ENCODE data around the gene GPR15.

GPR15 gene

GRCh38 chr3:98567666-98568270 lies 36.0 kb downstream of the GPR15 start:
- H3K79me2 ChIP-seq = no peaks in the 10 kb centered on the region
- H3K4me3 ChIP-seq (ENCODE audit: low read depth, low read length) = no peak overlapping the region
- H3K4me2 ChIP-seq (ENCODE audit: low read length) = no peak overlapping the region
- H3K4me1 ChIP-seq = no peaks in the 10 kb centered on the region
- no peak overlapping the region for H3K27ac ChIP-seq
- TF ChIP-seq CTCF (IDR thresholded peaks at IDR 0.05) = no peak
- no peaks in the 10 kb centered on the region for H3K36me3 ChIP-seq (ENCODE audit: control insufficient read depth, insufficient read depth, low read length)
- no peaks in the 10 kb centered on the region for H3K27me3 ChIP-seq (ENCODE audit: control insufficient read depth, insufficient read depth, low read length)
- H2AFZ ChIP-seq = no peak overlapping the region
- no peaks in the 10 kb centered on the region for H3K9me3 ChIP-seq (ENCODE audit: control insufficient read depth, low read length)
- no peak overlapping the region for H3K9ac ChIP-seq

GRCh38 chr3:98568402-98568801 lies 36.6 kb downstream of the GPR15 start:
- H3K4me1 ChIP-seq = no peaks in the 10 kb centered on the region
- no peak overlapping the region for H3K9ac ChIP-seq
- TF ChIP-seq CTCF (IDR thresholded peaks at IDR 0.05) = no peak
- no peaks in the 10 kb centered on the region for H3K9me3 ChIP-seq (ENCODE audit: control insufficient read depth, low read length)
- H3K4me3 ChIP-seq (ENCODE audit: low read depth, low read length) = no peak overlapping the region
- no peak overlapping the region for H3K27ac ChIP-seq
- no peaks in the 10 kb centered on the region for H3K79me2 ChIP-seq
- H2AFZ ChIP-seq = no peak overlapping the region
- H3K36me3 ChIP-seq (ENCODE audit: control insufficient read depth, insufficient read depth, low read length) = no peaks in the 10 kb centered on the region
- H3K27me3 ChIP-seq (ENCODE audit: control insufficient read depth, insufficient read depth, low read length) = no peaks in the 10 kb centered on the region
- no peak overlapping the region for H3K4me2 ChIP-seq (ENCODE audit: low read length)

- Histone ChIP-seq H3K4me1 (no peaks in the 10 kb centered on the region), H3K4me2 (ENCODE audit: low read length) (no peak overlapping the region), H3K9ac (no peak overlapping the region), H3K27me3 (ENCODE audit: control insufficient read depth, insufficient read depth, low read length) (no peaks in the 10 kb centered on the region), H3K27ac (no peak overlapping the region), H2AFZ (no peak overlapping the region), H3K4me3 (ENCODE audit: low read depth, low read length) (no peak overlapping the region), H3K9me3 (ENCODE audit: control insufficient read depth, low read length) (no peaks in the 10 kb centered on the region), H3K36me3 (ENCODE audit: control insufficient read depth, insufficient read depth, low read length) (no peaks in the 10 kb centered on the region), H3K79me2 (no peaks in the 10 kb centered on the region)
- TF ChIP-seq CTCF (IDR thresholded peaks at IDR 0.05) = peak; percentile 8
Measured at GRCh38 chr3:98573181-98573728, 41.5 kb downstream of the GPR15 start.

- no peaks in the 10 kb centered on the region for H3K4me1 ChIP-seq
- H3K36me3 ChIP-seq (ENCODE audit: control insufficient read depth, insufficient read depth, low read length) = no peaks in the 10 kb centered on the region
- H3K9me3 ChIP-seq (ENCODE audit: control insufficient read depth, low read length) = no peaks in the 10 kb centered on the region
- H3K27ac ChIP-seq = no peak overlapping the region
- no peaks in the 10 kb centered on the region for H3K79me2 ChIP-seq
- H3K27me3 ChIP-seq (ENCODE audit: control insufficient read depth, insufficient read depth, low read length) = no peaks in the 10 kb centered on the region
- TF ChIP-seq CTCF (IDR thresholded peaks at IDR 0.05) = no peak
- H2AFZ ChIP-seq = no peak overlapping the region
- H3K4me3 ChIP-seq (ENCODE audit: low read depth, low read length) = no peak overlapping the region
- H3K9ac ChIP-seq = no peak overlapping the region
- no peak overlapping the region for H3K4me2 ChIP-seq (ENCODE audit: low read length)
Measured at GRCh38 chr3:98574132-98574531, 42.4 kb downstream of the GPR15 start.

Data from parathyroid adenoma (tissue), 2 donors.